ENCODE measurements around the gene DERA. TPM values are rescaled to one million over a fixed set of nuclear protein-coding genes. Genes with fewer than 3 reads are reported as not detected.

DERA gene
- total RNA-seq, 4 donors from 2014 or later, result 28.8 to 47.6 (median 33.9) TPM

- ATAC-seq (ENCODE audit: low FRiP score), result no peak
- TF ChIP-seq CTCF (IDR thresholded peaks at IDR 0.05), result no peak
- DNase-seq (ENCODE audit: low spot score), result no peak
These were observed 23.9 kb upstream of the DERA start for GRCh38 chr12:15887043-15887817.

GRCh38 chr12:15892645-15893259 is 18.4 kb upstream of the DERA start:
- ATAC-seq (ENCODE audit: low FRiP score) (no peak), DNase-seq (ENCODE audit: low spot score) (no peak)
- TF ChIP-seq CTCF (IDR thresholded peaks at IDR 0.05), result no peak

GRCh38 chr12:15893260-15893659 is 17.9 kb upstream of the DERA start:
- DNase-seq (ENCODE audit: low spot score) (no peak), ATAC-seq (ENCODE audit: low FRiP score) (no peak)
- no peak for TF ChIP-seq CTCF (IDR thresholded peaks at IDR 0.05)

GRCh38 chr12:15896867-15897266 is 14.3 kb upstream of the DERA start:
- DNase-seq (ENCODE audit: low spot score) (no peak), ATAC-seq (ENCODE audit: low FRiP score) (no peak)
- TF ChIP-seq CTCF (IDR thresholded peaks at IDR 0.05), result no peak

- no peak for TF ChIP-seq CTCF (IDR thresholded peaks at IDR 0.05)
- DNase-seq (ENCODE audit: low spot score), result no peak
- no peak for ATAC-seq (ENCODE audit: low FRiP score)
These were observed 13.7 kb upstream of the DERA start for GRCh38 chr12:15897433-15897832.

GRCh38 chr12:15899282-15899870 is 11.8 kb upstream of the DERA start:
- ATAC-seq (ENCODE audit: low FRiP score) (no peak), DNase-seq (ENCODE audit: low spot score) (no peak)
- no peak for TF ChIP-seq CTCF (IDR thresholded peaks at IDR 0.05)
